ENCODE results near the gene CDH23. TPM values are rescaled to one million over a fixed set of nuclear protein-coding genes. Genes with fewer than 3 reads are reported as not detected.

CDH23 gene
- total and polyA plus RNA-seq, 2 of the 8 experiments (the other 6 are each of a cell fraction or from before 2014, with no cell fraction given), result 1.9 to 4.9 TPM

GRCh38 chr10:71565284-71566000 lies 168.7 kb downstream of the CDH23 start:
- Histone ChIP-seq H3K4me3 (ENCODE audit: extremely low read depth in 1 of 4, insufficient read depth in 2 of 4, low read depth in 3 of 4, low read length in 4 of 4) (no peak overlapping the region), H3K9ac (replicated peaks in 1 of 4; ENCODE audit: extremely low read depth in 1 of 4, low read depth in 3 of 4, low read length in 3 of 4) (no peak overlapping the region), H3K4me2 (ENCODE audit: insufficient read depth in 1 of 2, low read depth in 2 of 2, low read length in 2 of 2) (no peak overlapping the region), H4K20me1 (replicated peaks in 1 of 2; ENCODE audit: control insufficient read depth in 1 of 2, insufficient read depth in 2 of 2, low read length in 2 of 2) (no peaks in the 10 kb centered on the region), H3K9me3 (ENCODE audit: insufficient read depth in 2 of 2, low read depth in 1 of 2, low read length in 1 of 2) (no peaks in the 10 kb centered on the region), H4K91ac (replicated peaks; ENCODE audit: insufficient read length, low read length) (no peak overlapping the region), H3K4ac (replicated peaks; ENCODE audit: insufficient read length, low read depth, low read length) (no peak overlapping the region), H3K23me2 (ENCODE audit: low read depth, low read length) (no peaks in the 10 kb centered on the region), H2BK15ac (ENCODE audit: low read length) (no peak overlapping the region), H2BK5ac (ENCODE audit: low read depth, low read length) (no peak overlapping the region), H3K14ac (ENCODE audit: insufficient read length) (no peak overlapping the region), H3K23ac (ENCODE audit: insufficient read length) (no peak overlapping the region), H3K36me3 (ENCODE audit: control insufficient read depth in 2 of 4, insufficient read depth in 4 of 4, low read length in 3 of 4) (no peaks in the 10 kb centered on the region), H4K8ac (ENCODE audit: extremely low read depth, insufficient read depth, low read length) (no peak overlapping the region), H2AFZ (ENCODE audit: low read length) (no peak overlapping the region), H3K4me1 (replicated peaks in 1 of 4; ENCODE audit: control insufficient read depth in 3 of 4, insufficient read depth in 4 of 4, low read length in 3 of 4) (peaks cover 2 to 14% (median 10%) of the 10 kb centered on the region in 4 experiments), H3K79me1 (ENCODE audit: low read depth, low read length) (no peaks in the 10 kb centered on the region), H2BK20ac (ENCODE audit: low read length) (no peak overlapping the region), H3K27ac (ENCODE audit: low read depth, low read length) (no peak overlapping the region), H2BK12ac (ENCODE audit: low read depth, low read length) (no peak overlapping the region), H3K27me3 (replicated peaks in 1 of 4; ENCODE audit: control insufficient read depth in 3 of 4, extremely low read depth in 1 of 4, insufficient read depth in 3 of 4, low read length in 3 of 4) (0 out of 7 replicates have a peak, but pooled peaks cover 0 to 2% (median 0%) of the 10 kb centered on the region in 4 experiments), H2BK120ac (replicated peaks; ENCODE audit: low read depth, low read length) (no peak overlapping the region), H3K56ac (replicated peaks; ENCODE audit: insufficient read length, low read depth, low read length) (no peak overlapping the region), H2AK5ac (ENCODE audit: low read depth, low read length) (no peak overlapping the region), H3K79me2 (ENCODE audit: control insufficient read depth in 1 of 2, insufficient read depth in 2 of 2, low read length in 2 of 2) (no peaks in the 10 kb centered on the region), H3K18ac (ENCODE audit: extremely low read depth, low read length) (no peak overlapping the region), H4K5ac (ENCODE audit: insufficient read length, low read depth, low read length) (no peak overlapping the region)
- TF ChIP-seq CBX5 (IDR thresholded peaks at IDR 0.05; ENCODE audit: low read depth, low read length), result no peak
- TF ChIP-seq KDM1A (IDR thresholded peaks at IDR 0.05; ENCODE audit: borderline replicate concordance, low read length), result no peak
- no peak for TF ChIP-seq NANOG (IDR thresholded peaks at IDR 0.05; ENCODE audit: insufficient read depth, low read depth, low read length, poor library complexity, severe bottlenecking)
- no peak for TF ChIP-seq ASH2L (IDR thresholded peaks at IDR 0.05; ENCODE audit: low read length)
- TF ChIP-seq TBP (IDR thresholded peaks at IDR 0.05; ENCODE audit: low read depth, low read length), result no peak
- TF ChIP-seq JUND (IDR thresholded peaks at IDR 0.05; ENCODE audit: low read length), result no peak
- TF ChIP-seq KDM4A (IDR thresholded peaks at IDR 0.05; ENCODE audit: low read depth, low read length, severe bottlenecking), result no peak
- CTCF ChIA-PET (ENCODE audit: partially characterized antibody), result interaction anchor here (0.6 to 10.2 kb wide), 18 partner anchors 10 to 686 kb away, joined by 3 to 168 read pairs (median 4); no protein-coding TSS in a partner anchor
- FAIRE-seq (no peak), DNase-seq (ENCODE audit: low read depth in 1 of 2, low spot score in 2 of 2) (no peak)
- WGBS, 2 experiments (ENCODE audit: extremely low coverage in 1 of 2, insufficient coverage in 1 of 2, insufficient read length in 1 of 2, insufficient replicate concordance in 2 of 2, low coverage in 1 of 2, low lambda C conversion rate in 2 of 2, missing lambda C conversion rate in 1 of 2), result 94% methylated on average over 2 of the region's 2 CpGs; no CpG with 5 or more reads in 1 of the 2 experiments
- POLR2A ChIA-PET (ENCODE audit: partially characterized antibody), result interaction anchor here (0.8 kb wide), 1 partner anchor 64 kb away, joined by 3 read pairs; no protein-coding TSS in a partner anchor
